NCI-H2227 treated with DMSO at 0.1 percent for 48 hours (cell line): ENCODE results near the gene PABPN1L.
"Not testable (repeated sequence)": the region's sequence is repeated elsewhere in the genome, so short reads cannot be mapped to it uniquely, and the experiment has no call there.

Experiments
- DNase-seq: peaks from one replicate; lab custom pipeline; 2025; lab: John Stamatoyannopoulos, UW

The PABPN1L gene

DNA sequence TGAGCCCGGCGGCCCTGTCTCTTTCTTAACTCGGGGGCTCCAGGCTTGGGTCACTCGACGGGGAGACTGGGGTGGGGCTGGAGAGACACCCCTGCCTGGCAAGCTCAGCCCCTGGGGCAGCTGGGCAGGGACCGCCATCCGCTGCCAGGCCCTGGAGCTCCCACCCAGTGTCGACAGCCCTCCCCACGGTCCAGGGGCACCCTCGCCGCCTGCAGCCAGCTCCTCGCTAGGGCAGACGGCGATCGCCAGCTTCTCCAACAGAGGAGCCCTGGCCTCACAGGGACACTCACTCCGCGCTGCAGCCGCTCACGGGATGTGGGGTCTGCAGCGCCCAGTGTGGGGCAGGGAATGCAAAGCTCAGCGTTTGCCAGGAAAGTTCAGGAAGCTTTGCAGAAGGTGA is 38.7 kb downstream of the PABPN1L start:
- no peak for DNase-seq

DNA sequence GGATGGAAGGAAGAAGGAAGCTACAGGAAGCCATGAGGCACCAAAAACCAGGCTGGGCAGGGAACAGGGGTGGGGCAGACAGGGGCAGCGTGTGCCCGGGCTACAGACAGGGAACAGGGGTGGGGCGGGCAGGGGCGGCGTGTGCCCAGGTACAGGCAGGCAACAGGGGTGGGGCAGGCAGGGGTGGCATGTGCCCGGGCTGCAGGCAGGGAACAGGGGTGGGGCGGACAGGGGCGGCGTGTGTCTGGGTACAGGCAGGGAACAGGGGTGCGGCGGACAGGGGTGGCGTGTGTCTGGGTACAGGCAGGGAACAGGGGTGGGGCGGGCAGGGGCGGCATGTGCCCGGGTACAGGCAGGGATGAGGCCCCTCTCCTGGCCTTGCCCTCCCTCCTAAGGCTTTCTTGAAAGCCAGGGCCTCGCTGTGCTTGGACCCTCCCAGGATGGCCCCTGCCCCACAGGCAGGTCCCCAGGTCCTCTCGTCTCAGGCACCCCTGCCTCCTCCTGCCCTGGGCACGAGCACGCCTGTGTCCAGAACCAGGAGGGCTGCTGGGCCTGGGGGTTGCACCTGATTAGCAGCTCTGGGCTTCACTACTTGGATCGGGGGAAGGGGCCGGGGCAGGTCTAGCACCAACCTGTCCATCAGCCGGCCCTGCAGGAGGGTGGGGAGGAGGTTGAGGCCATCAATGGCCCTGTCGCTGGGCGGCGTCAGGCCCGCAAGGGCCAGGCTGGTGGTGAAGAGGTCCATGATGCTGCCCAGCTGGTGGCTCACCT is 40.2 kb downstream of the PABPN1L start:
- no peak for DNase-seq

DNA sequence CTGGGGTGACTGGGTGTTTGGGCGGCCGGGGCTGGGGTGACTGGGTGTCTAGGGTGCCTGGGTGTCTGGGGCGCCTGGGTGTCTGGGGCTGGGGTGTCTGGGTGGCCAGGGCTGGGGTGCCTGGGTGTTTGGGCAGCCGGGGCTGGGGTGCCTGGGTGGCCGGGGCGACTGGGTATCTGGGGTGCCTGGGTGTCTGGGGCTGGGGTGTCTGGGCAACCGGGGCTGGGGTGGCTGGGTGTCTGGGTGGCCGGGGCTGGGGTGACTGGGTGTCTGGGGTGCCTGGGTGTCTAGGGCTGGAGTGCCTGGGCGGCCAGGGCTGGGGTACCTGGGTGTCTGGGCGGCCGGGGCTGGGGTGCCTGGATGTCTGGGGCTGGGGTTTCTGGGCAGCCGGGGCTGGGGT is 41.3 kb downstream of the PABPN1L start:
- DNase-seq = no peak

DNA sequence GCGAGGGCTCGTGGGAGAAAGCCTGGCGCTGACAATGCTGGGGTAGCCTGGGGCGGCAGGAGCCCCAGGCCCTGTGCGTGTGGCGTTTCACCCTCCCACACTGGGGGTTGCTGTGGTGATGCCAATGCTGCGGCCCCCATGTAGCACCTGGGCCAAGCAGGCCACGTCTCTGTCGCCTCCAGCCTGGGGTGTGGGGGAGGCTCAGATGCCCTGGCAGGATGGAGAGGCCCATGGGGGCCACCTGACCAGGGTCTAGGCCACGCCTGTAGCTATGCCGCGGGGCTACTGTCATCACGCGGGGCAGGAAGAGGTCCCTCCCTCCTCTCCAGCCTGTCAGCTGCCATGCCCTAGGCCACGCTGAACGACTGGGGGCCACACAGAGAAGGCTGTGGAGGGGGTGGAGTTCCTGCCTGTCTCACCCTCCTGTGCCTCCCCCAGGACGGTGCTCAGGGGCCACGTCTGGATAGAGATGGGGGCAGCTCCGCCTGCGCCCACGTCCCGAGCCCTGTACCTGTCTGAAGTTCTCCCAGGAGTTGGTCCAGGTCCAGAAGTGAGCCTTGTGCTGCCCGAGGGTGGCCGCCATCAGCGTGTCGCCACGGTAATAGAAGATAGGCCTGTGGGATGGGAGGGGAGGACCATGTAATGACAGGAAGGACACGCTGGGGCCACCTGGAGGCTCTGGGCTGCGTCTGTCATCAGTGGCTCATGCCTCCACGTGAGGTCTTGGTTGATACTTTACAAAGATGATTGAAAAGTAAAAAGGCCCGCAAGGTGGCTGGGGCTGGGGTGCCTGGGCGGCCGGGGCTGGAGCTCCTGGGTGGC is 42.0 kb downstream of the PABPN1L start:
- DNase-seq = no peak

DNA sequence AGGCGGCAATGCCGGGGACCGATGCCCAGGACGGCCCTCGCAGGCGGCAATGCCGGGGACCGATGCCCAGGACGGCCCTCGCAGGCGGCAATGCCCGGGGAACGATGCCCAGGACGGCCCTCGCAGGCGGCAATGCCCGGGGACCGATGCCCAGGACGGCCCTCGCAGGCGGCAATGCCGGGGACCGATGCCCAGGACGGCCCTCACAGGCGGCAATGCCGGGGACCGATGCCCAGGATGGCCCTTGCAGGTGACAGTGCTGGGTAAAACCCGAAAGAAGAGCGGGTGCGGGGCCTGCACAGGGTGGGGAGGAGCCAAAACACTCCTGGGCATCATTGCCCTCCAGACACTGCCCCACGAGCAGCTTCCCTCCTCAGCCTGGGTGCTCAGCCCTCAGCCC is 42.8 kb downstream of the PABPN1L start:
- DNase-seq = not testable (repeated sequence)

DNA sequence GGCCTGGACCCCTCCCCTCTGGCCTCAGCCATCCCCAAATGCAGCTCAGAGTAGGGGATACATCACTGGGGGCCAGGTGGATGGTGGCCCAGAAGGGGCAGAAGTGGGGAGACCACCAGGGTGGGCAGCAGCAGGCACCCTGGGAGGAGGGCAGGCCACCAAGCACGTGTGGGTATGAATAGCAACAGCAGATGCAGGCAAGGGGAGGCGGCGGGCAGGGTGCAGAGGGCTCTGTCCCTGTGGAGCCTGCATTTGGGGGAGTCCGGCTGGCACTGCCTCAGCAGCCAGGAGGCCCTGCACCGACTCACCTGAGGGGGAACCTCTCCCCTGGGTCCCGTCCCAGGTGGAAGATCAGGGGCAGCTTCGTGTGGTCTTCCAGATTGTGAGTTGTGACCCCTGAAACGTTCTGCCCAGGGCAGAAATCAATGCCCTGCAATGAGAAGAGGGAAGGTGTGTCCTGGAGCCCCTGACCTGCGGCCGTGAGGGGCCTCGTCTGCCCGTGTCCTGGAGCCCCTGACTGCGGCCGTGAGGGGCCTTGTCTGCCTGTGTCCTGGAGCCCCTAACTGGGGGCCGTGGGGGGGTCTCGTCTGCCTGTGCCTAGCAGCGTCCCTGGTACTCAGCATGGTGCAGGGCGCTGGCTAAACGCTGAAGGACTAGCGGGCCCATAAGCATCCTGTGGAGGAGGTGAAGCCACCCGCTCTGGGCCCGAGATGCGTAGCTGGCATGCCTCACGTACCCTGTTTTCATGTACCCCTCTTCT is 44.0 kb downstream of the PABPN1L start:
- no peak for DNase-seq

DNA sequence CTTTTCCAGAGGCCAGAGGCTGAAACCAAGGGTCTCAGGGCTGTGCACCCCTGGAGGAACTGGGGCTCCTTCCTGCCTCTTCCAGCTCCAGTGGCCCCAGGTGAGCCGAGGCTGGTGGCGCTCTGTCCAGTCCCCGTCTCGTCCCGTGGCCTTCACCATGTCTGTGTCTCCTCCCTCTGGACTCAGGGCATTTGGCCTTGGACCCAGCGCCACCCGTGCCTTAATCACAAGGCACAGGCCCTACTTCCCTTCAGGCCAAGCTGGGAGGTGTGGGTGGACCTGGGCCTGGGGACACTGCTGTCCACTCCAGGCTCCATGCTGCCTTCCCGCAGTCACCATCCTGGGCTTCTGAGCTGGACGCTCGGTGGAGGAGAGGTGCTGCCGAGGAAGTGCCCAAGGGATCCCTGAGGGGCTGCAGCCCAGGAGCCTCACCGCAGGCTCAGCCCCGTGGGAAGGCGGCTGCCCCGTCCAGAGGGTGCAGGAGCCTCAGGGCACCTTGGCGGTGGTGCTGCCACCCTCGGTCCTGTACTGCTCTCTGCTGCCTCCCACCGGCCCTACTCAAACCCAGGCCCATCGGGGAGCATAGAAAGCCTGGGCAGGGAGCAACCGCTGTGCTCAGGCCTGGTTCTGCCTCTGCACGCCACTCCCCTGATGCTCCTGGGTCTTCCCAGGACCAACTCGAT is 45.2 kb downstream of the PABPN1L start:
- no peak for DNase-seq

DNA sequence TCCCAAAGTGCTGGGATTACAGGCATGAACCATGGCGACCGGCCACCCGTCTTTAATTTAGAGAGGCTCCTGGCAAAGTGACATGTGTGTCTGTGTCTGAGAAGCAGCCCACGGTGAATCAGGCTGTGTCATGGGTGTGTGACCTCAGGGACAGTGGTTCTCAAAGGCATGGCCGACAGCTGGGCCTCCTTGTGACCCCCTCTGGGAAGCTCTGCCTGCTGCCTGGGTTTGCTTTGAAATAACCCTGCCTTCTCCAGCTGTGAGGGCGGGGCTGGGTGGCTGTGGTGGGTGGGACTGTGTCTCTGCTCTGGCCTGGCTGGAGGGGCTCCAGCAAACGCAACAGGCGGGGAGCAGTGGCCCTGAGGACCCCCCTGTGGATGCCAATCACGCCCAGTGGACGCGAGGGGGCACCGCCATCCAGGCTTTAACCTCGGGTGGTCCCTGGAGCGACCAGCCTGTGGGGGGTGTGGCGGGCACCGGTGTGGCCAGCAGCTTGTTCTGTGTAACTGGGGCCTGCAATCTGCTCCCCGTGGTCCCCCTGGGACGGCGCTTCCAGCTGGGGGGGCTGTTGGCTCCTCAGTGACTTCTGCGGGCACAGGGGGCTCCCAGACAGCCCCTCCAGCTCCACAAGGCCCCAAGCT is 46.0 kb downstream of the PABPN1L start:
- DNase-seq = no peak

DNA sequence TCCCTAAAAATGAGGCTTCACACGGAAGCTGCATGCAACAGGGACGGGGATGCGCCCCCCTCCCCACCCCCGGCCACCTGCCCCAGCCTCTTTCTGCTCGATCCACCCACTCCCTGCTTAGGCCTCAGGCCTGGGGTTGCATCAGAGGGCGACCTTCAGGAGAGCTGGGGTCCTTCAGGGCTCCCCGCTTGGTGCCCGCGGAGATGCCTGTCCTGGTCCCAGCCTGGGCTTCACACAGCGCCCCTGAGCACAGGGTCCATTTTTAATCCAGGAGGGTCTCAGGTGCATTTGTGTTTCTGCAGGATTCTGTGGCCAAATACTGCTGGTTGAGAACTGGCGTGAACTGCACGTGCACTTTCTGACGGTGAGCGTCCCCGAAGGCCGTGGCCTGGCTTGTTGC is 47.3 kb downstream of the PABPN1L start:
- DNase-seq = no peak

DNA sequence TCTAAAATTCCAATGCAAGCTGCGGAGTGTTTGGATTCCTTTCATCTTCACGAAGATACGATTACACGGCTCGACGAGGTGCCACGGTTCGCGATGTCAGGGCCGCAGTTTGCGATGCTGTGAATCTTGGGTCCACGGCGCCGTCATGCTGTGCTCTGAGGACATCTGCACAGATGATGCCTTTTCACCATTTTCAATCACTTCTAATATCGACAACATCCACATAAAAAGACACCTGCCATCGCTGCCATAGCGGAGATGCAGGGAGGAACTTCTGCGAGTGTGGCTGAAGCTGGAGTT is 47.9 kb downstream of the PABPN1L start:
- DNase-seq = no peak

DNA sequence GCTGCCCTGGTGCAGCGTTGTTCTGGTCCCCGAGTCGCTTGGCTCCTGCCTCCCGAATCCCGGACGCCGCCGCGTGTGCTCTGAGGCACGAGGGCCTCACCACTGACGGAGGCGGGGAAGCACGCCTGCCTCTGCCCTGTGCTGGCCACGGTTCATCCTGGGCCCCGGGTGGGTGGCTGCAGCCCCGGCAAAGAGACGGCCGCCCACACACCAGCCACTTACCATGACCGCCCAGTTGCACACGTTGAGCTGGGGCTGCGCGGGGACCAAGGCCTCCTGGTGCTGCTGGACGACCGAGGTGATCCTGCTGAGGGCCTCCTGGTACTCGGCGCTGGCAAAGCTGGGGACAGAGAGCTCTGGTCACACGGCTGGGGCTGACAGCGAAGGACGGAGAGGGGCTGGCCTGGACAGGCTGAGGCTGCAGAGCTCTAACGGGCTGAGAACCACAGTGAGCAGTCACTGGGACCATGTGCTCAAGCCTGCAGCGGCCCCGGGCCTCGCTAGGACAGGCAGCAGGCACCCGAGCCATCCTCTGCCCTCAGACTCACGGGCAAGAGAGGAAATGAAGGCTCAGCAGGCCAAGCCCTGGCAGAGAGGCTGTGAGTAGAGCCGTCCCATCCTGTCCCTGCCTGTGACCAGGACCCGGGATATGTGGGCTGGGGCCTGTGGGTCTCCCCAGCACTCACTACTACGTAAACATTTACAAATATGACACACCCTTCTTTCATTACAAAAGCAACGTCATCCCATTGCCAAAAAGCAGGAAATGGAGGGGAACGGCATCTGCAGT is 48.5 kb downstream of the PABPN1L start:
- no peak for DNase-seq

DNA sequence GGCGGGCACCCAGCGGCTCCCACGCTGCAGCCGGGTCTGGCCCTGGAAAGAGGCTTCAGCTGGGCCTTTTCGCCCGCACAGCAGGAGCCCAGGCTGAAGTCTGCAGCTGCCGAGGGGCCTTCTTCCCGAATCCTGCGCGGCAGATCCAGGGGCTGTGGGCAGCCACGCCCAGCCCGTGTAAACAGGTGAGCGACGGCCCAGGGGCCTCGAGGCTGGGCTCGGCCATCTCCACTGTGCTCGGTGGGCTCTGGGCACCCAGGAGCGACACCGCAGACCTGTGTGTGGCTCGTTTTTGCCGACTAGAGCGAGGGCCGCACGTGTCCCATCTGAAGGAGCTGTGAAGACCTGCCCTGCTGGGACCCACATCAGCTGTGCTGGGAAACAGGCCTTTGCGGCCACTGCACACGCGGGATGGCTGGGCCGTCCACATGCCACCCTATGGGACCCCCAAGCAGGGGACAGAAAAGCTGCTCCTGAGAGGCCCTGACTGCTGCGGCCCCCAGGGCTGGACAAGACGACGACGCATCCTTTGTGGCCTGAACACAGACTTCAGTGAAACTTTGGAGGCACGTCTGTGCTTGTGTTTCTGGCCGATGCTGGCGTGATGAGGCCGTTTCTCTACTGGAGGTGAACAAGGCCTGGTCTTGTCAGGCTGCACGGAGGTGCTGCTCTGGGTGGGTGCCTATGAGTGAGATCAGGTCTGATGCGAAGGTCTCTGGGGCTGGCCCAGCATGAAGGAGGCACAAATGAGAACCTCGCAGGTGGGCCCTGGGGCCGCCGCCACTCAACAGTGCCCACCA is 49.5 kb downstream of the PABPN1L start:
- DNase-seq = no peak

DNA sequence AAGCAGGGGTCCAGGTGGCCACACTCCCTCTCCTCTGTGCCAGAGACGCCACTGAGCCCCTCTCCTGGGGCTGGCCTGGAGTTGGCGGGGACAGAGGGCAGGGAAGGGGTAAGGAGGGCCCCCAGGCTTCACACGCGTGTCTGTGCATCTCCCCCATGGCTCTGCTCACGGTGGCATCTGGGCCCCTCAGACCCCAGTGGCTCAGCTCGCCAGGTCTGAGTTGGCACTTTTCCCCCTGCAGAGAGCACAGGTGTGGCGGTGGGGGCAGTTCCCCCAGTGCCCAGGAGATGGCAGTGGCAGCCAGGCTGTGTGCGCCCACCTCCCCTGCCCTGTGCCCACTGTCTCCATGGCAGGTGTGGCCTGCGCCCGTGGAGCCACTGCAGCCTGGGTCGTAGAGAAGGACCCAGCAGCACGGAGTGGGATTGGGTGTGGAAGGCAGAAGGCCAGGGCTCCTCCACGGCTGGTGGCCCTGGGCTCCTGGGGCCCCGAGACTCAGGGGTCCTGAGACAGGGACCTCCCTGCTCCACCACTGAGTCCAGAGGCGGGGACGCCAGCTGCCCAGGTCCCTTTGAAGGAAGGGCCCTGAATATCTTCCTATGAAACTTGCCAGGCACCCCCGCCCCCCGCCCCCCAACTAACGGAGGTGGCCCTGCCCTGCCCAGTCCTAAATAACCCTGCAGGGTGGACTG is 50.4 kb downstream of the PABPN1L start:
- peak; percentile 5 for DNase-seq

DNA sequence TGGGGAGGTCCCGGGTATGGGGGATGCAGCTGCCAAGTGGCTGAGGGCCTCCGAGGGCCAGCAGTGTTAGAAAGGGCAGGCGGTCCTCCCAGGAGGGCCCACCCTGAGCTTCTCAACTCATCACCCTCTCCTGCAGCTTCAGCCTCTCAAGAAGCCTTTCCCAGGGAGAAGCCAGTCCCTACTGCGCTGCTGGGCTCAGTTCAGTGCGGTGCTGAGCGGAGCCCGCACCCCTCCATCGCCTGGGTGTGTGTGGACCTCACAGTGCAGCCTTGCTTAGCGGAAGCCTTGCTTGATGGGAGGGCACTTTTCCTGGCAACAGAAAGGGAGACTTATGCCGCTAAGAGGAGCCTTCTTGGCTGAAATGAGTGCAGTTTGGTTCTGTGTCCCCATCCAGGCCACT is 51.2 kb downstream of the PABPN1L start:
- no peak for DNase-seq

DNA sequence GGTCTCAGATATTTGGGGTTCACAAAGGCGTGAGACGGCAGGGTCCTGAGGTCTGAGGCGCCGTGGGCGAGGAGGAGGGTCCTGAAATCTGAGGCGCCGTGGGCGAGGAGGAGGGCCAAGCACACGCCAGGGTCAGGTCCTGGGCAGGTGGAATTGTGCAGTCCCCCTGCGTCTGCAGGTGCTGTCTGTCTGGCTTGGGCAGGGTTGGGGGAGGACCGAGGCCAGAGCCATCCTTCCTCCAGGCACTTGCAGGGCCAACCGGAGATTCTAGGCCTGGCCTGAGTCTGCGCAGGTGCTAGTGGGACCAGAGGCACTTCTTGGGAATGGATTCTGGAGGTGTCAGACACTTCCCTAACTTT is 52.3 kb downstream of the PABPN1L start:
- DNase-seq = no peak
